HEK293 (cell line): ENCODE data around the gene MLH3.

Source experiments
- EGR2 ChIP-seq: fragments of 450-650 bp; formaldehyde crosslinking; IDR thresholded peaks from 2 replicates; pipeline ENCODE4 v1.5.1; 2016; ENCODE audit warnings: low read depth, missing biosample characterization, missing genetic modification characterization
- GLIS2 ChIP-seq: fragments of 450-650 bp; formaldehyde crosslinking; IDR thresholded peaks from 2 replicates; pipeline ENCODE4 v1.5.1; 2016; ENCODE audit warnings: missing biosample characterization, missing genetic modification characterization
- HOXD13 ChIP-seq: sonication (generic); formaldehyde crosslinking; IDR thresholded peaks from 2 replicates; pipeline ENCODE4 v1.8.0; 2022; ENCODE audit warnings: missing genetic modification reagents, borderline replicate concordance
- INSM2 ChIP-seq: fragments of 450-650 bp; formaldehyde crosslinking; IDR thresholded peaks from 2 replicates; pipeline ENCODE4 v1.5.1; 2016; ENCODE audit warnings: missing biosample characterization, missing genetic modification characterization
- MYNN ChIP-seq: fragments of 450-650 bp; formaldehyde crosslinking; IDR thresholded peaks from 2 replicates; pipeline ENCODE4 v1.5.1; 2016; ENCODE audit warnings: missing biosample characterization, missing genetic modification characterization, borderline replicate concordance
- SCRT1 ChIP-seq: fragments of 450-650 bp; formaldehyde crosslinking; IDR thresholded peaks from 2 replicates; pipeline ENCODE4 v1.5.1; 2016; ENCODE audit warnings: missing biosample characterization, missing genetic modification characterization, borderline replicate concordance
- SP2 ChIP-seq: fragments of 450-650 bp; formaldehyde crosslinking; IDR thresholded peaks from 2 replicates; pipeline ENCODE4 v1.5.1; 2016; ENCODE audit warnings: missing biosample characterization, missing genetic modification characterization
- ZBTB11 ChIP-seq: fragments of 450-650 bp; formaldehyde crosslinking; conservative IDR thresholded peaks from 2 replicates; pipeline ENCODE4 v1.5.1; 2016; ENCODE audit warnings: low read depth, missing biosample characterization, missing genetic modification characterization
- ZBTB20 ChIP-seq: fragments of 450-650 bp; formaldehyde crosslinking; IDR thresholded peaks from 2 replicates; pipeline ENCODE4 v1.5.1; 2016; ENCODE audit warnings: missing biosample characterization, missing genetic modification characterization
- ZFHX2 ChIP-seq: fragments of 450-650 bp; formaldehyde crosslinking; conservative IDR thresholded peaks from 2 replicates; pipeline ENCODE4 v1.5.1; 2016; ENCODE audit warnings: missing biosample characterization, missing genetic modification characterization
- ZNF132 ChIP-seq: fragments of 450-650 bp; formaldehyde crosslinking; IDR thresholded peaks from 2 replicates; pipeline ENCODE4 v1.5.1; 2017; ENCODE audit warnings: missing biosample characterization, missing genetic modification characterization, borderline replicate concordance
- ZNF221 ChIP-seq: fragments of 450-650 bp; formaldehyde crosslinking; IDR thresholded peaks from 2 replicates; pipeline ENCODE4 v1.5.1; 2017; ENCODE audit warnings: missing biosample characterization, missing genetic modification characterization, borderline replicate concordance
- ZNF223 ChIP-seq: fragments of 450-650 bp; formaldehyde crosslinking; IDR thresholded peaks from 2 replicates; pipeline ENCODE4 v1.5.1; 2016; ENCODE audit warnings: missing biosample characterization, missing genetic modification characterization
- ZNF23 ChIP-seq: fragments of 450-650 bp; formaldehyde crosslinking; IDR thresholded peaks from 2 replicates; pipeline ENCODE4 v1.5.1; 2016; ENCODE audit warnings: missing biosample characterization, missing genetic modification characterization, borderline replicate concordance
- ZNF335 ChIP-seq: fragments of 450-650 bp; formaldehyde crosslinking; conservative IDR thresholded peaks from 2 replicates; pipeline ENCODE4 v1.5.1; 2016; ENCODE audit warnings: missing biosample characterization, missing genetic modification characterization
- ZNF366 ChIP-seq: fragments of 450-650 bp; formaldehyde crosslinking; conservative IDR thresholded peaks from 2 replicates; pipeline ENCODE4 v1.5.1; 2016; ENCODE audit warnings: missing biosample characterization, missing genetic modification characterization
- ZNF394 ChIP-seq: fragments of 450-650 bp; formaldehyde crosslinking; IDR thresholded peaks from 2 replicates; pipeline ENCODE4 v1.5.1; 2016; ENCODE audit warnings: missing biosample characterization, missing genetic modification characterization, mild to moderate bottlenecking, moderate library complexity, borderline replicate concordance
- ZNF416 ChIP-seq: fragments of 450-650 bp; formaldehyde crosslinking; IDR thresholded peaks from 2 replicates; pipeline ENCODE4 v1.5.1; 2016; ENCODE audit warnings: missing biosample characterization, missing genetic modification characterization
- ZNF473 ChIP-seq: fragments of 450-650 bp; formaldehyde crosslinking; IDR thresholded peaks from 2 replicates; pipeline ENCODE4 v1.5.1; 2017; ENCODE audit warnings: missing biosample characterization, missing genetic modification characterization
- ZNF555 ChIP-seq: fragments of 450-650 bp; formaldehyde crosslinking; conservative IDR thresholded peaks from 2 replicates; pipeline ENCODE4 v1.5.1; 2017; ENCODE audit warnings: missing biosample characterization, mild to moderate bottlenecking, missing genetic modification characterization, inconsistent platforms
- ZNF560 ChIP-seq: fragments of 450-650 bp; formaldehyde crosslinking; IDR thresholded peaks from 2 replicates; pipeline ENCODE4 v1.5.1; 2017; ENCODE audit warnings: missing biosample characterization, missing genetic modification characterization, borderline replicate concordance
- ZNF571 ChIP-seq: fragments of 450-650 bp; formaldehyde crosslinking; IDR thresholded peaks from 2 replicates; pipeline ENCODE4 v1.5.0; 2017; ENCODE audit warnings: missing biosample characterization, missing genetic modification characterization
- ZNF610 ChIP-seq: fragments of 450-650 bp; formaldehyde crosslinking; IDR thresholded peaks from 2 replicates; pipeline ENCODE4 v1.5.1; 2016; ENCODE audit warnings: missing biosample characterization, missing genetic modification characterization, borderline replicate concordance
- ZNF629 ChIP-seq: fragments of 450-650 bp; formaldehyde crosslinking; IDR thresholded peaks from 2 replicates; pipeline ENCODE4 v1.5.1; 2017; ENCODE audit warnings: missing biosample characterization, missing genetic modification characterization
- ZNF660 ChIP-seq: fragments of 450-650 bp; IDR thresholded peaks from 2 replicates; pipeline ENCODE4 v1.5.1; 2018; ENCODE audit warnings: missing biosample characterization, mild to moderate bottlenecking, missing genetic modification characterization
- ZNF747 ChIP-seq: fragments of 450-650 bp; formaldehyde crosslinking; IDR thresholded peaks from 2 replicates; pipeline ENCODE4 v1.5.1; 2016; ENCODE audit warnings: missing biosample characterization, missing genetic modification characterization
- ZNF76 ChIP-seq: fragments of 450-650 bp; formaldehyde crosslinking; IDR thresholded peaks from 2 replicates; pipeline ENCODE4; 2016; ENCODE audit warnings: low read depth, missing biosample characterization, missing genetic modification characterization, borderline replicate concordance
- ZNF776 ChIP-seq: fragments of 450-650 bp; formaldehyde crosslinking; IDR thresholded peaks from 2 replicates; pipeline ENCODE4 v1.5.0; 2017; ENCODE audit warnings: missing biosample characterization, missing genetic modification characterization, borderline replicate concordance
- ZNF830 ChIP-seq: fragments of 450-650 bp; IDR thresholded peaks from 2 replicates; pipeline ENCODE4 v1.5.0; 2018; ENCODE audit warnings: missing biosample characterization, missing genetic modification characterization, low read depth, mild to moderate bottlenecking, moderate library complexity
- ZSCAN4 ChIP-seq: fragments of 450-650 bp; formaldehyde crosslinking; IDR thresholded peaks from 2 replicates; pipeline ENCODE4 v1.5.1; 2017; ENCODE audit warnings: missing biosample characterization, missing genetic modification characterization
- ZXDB ChIP-seq: fragments of 450-650 bp; formaldehyde crosslinking; IDR thresholded peaks from 2 replicates; pipeline ENCODE4 v1.5.1; 2016; ENCODE audit warnings: missing biosample characterization, missing genetic modification characterization
- TF ChIP-seq, protein P1 (sequence below): fragments of 450-650 bp; formaldehyde crosslinking; IDR thresholded peaks from 2 replicates; pipeline ENCODE4 v1.5.0; 2017; ENCODE audit warnings: missing biosample characterization, missing genetic modification characterization, borderline replicate concordance

MLH3 gene

DNA sequence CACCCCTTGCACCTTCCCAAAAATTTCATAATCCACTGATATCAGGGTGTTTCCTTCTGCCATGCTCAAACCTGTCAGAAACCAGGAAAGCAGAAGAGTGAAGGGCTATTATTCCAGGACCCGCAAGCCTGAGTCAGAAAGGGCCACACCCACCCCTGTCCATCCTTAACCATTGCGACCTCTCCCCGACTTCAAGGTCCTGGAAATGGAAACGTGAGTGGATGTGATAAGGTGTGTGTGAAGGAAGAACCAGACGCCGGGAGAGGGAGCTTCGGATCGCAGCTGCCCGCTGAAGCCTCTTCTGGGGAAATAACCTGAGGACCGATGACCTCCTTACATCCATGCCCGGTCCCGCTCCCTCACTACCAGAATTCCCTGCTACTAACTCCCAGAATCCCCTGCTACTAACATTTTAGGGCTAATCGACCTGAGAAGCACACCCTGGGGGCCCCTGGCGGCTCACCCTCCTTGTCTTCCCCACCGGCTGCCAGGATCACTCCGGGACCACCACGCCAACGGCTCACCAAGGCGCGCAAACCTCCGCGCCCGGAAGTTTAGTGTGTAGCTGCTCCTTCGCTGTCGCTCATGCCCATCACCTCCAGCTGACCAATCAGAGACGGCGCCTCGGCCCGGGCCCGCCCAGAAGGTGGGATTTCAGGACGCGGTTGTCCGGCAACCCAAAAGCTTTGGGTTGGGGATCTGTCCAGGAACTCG, 12.4 kb upstream of the MLH3 start, which contains the start of gene ACYP1 (continued):
- TF ChIP-seq INSM2: no peak
- TF ChIP-seq MYNN: no peak
- TF ChIP-seq ZNF629: peak; percentile 33; the same call in 1 of the 2 replicates
- no peak for TF ChIP-seq ZNF416 (tag by site-specific recombination)
- peak; percentile 78 for TF ChIP-seq GLIS2 (tag by site-specific recombination)
- no peak for TF ChIP-seq ZNF394 (tag by site-specific recombination)
- TF ChIP-seq ZNF660 (tag by site-specific recombination): 0 out of 2 replicates have a peak, but pooled peaks have one; percentile 17
- peak; percentile 38; the same call in 1 of the 2 replicates for TF ChIP-seq ZXDB (tag by site-specific recombination)
- no peak for TF ChIP-seq ZNF473
- peak; percentile 69 for TF ChIP-seq ZBTB11 (tag by site-specific recombination)
- TF ChIP-seq ZNF23: no peak
- TF ChIP-seq ZNF335 (tag by site-specific recombination): peak; percentile 74
- TF ChIP-seq ZNF366 (tag by site-specific recombination): no peak
- TF ChIP-seq ZNF610 (tag by site-specific recombination): no peak
- TF ChIP-seq SP2 (tag by site-specific recombination): peak; percentile 92
- TF ChIP-seq ZNF221 (tag by site-specific recombination): no peak
- TF ChIP-seq, protein P1, sequence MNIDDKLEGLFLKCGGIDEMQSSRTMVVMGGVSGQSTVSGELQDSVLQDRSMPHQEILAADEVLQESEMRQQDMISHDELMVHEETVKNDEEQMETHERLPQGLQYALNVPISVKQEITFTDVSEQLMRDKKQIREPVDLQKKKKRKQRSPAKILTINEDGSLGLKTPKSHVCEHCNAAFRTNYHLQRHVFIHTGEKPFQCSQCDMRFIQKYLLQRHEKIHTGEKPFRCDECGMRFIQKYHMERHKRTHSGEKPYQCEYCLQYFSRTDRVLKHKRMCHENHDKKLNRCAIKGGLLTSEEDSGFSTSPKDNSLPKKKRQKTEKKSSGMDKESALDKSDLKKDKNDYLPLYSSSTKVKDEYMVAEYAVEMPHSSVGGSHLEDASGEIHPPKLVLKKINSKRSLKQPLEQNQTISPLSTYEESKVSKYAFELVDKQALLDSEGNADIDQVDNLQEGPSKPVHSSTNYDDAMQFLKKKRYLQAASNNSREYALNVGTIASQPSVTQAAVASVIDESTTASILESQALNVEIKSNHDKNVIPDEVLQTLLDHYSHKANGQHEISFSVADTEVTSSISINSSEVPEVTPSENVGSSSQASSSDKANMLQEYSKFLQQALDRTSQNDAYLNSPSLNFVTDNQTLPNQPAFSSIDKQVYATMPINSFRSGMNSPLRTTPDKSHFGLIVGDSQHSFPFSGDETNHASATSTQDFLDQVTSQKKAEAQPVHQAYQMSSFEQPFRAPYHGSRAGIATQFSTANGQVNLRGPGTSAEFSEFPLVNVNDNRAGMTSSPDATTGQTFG (tag by site-specific recombination): no peak
- TF ChIP-seq ZNF830 (tag by site-specific recombination): no peak
- 0 out of 2 replicates have a peak, but pooled peaks have one; percentile 10 for TF ChIP-seq ZFHX2 (tag by site-specific recombination)
- no peak for TF ChIP-seq ZNF132 (tag by site-specific recombination)
- TF ChIP-seq ZBTB20: peak; percentile 26; the same call in 1 of the 2 replicates
- TF ChIP-seq ZNF76: peak; percentile 95
- no peak for TF ChIP-seq ZNF776 (tag by site-specific recombination)
- no peak for TF ChIP-seq ZNF747 (tag by site-specific recombination)
- TF ChIP-seq ZNF560 (tag by site-specific recombination): no peak
- TF ChIP-seq ZNF571: no peak
- TF ChIP-seq ZSCAN4 (tag by site-specific recombination): 0 out of 2 replicates have a peak, but pooled peaks have one; percentile 17
- TF ChIP-seq SCRT1 (tag by site-specific recombination): no peak
- TF ChIP-seq ZNF555 (tag by site-specific recombination): no peak
- no peak for TF ChIP-seq HOXD13
- no peak for TF ChIP-seq ZNF223 (tag by site-specific recombination)
- TF ChIP-seq EGR2 (tag by site-specific recombination): no peak
